Endothelial cell of umbilical vein (primary cell): ENCODE results near the gene PRDX3. TPM values are rescaled to one million over a fixed set of nuclear protein-coding genes. Genes with fewer than 3 reads are reported as not detected.

Experiments
- BruUV-seq: library from RNA; stranded (reverse); fragments of 400-500 nt; replicated peaks from 2 replicates; lab custom pipeline; 2021; lab: Mats Ljungman, UMichigan
- CTCF ChIA-PET: fragments of 300-600, 350-600 bp; sonication (Branson Sonifier 250); formaldehyde crosslinking; loops from one replicate; lab custom pipeline; 2021; ENCODE audit warnings: antibody characterized with exemption, inconsistent platforms; lab: Charles Lee
- POLR2A ChIA-PET: fragments of 300-600, 350-600 bp; sonication (Branson Sonifier 250); formaldehyde crosslinking; loops from one replicate; lab custom pipeline; 2021; ENCODE audit warnings: antibody characterized with exemption, inconsistent platforms; lab: Charles Lee
- DNase-seq: peaks from one replicate; pipeline ENCODE4 v3.0.0-alpha.2; 2011; ENCODE audit warnings: low read depth, low spot score
- FAIRE-seq: peaks from 2 replicates; lab custom pipeline; 2011; peaks lifted over from hg19 to GRCh38; lab: Jason Lieb, UNC
- H2AFZ ChIP-seq: 2 replicates; pipeline ENCODE4 v1.6.0; 2012; ENCODE audit warnings: low read depth, low read length, control low read depth, inconsistent platforms
- H3K27ac ChIP-seq: 2 replicates; pipeline ENCODE4 v1.5.1; 2011; ENCODE audit warnings: low read depth, mild to moderate bottlenecking, control low read depth, low read length, moderate library complexity; ENCODE audit not compliant: insufficient read depth
- H3K27me3 ChIP-seq, 2 experiments: 2 replicates each; pipeline versions ENCODE4 v1.6.0 to v1.6.1; 2011; ENCODE audit warnings: low read length in 2 of 2, mixed read lengths in 1 of 2; ENCODE audit not compliant: control insufficient read depth in 2 of 2, insufficient read depth in 2 of 2
- H3K36me3 ChIP-seq, 2 experiments: 2 replicates in 1 of 2; 3 replicates in 1 of 2; pipeline ENCODE4 v1.5.1; 2011; ENCODE audit warnings: low read length in 2 of 2, mild to moderate bottlenecking in 1 of 2, moderate library complexity in 1 of 2; ENCODE audit not compliant: control insufficient read depth in 2 of 2, insufficient read depth in 2 of 2; ENCODE audit errors: extremely low read depth in 1 of 2
- H3K4me1 ChIP-seq: 3 replicates; pipeline ENCODE4 v1.5.1; 2011; ENCODE audit warnings: mild to moderate bottlenecking, low read length; ENCODE audit not compliant: control insufficient read depth, insufficient read depth; ENCODE audit errors: extremely low read depth
- H3K4me2 ChIP-seq: 2 replicates; pipeline ENCODE4 v1.6.1; 2011; ENCODE audit warnings: low read length, control low read depth, mixed read lengths; ENCODE audit not compliant: insufficient read depth
- H3K4me3 ChIP-seq, 3 experiments: fragments of 200-600 bp in 1 of 3; sonication (generic), shearing (Covaris generic) in 1 of 3; replicated peaks in 1 of 3; 2 replicates each; pipeline ENCODE4 v1.5.1; 2011 to 2016; ENCODE audit warnings: control low read depth in 3 of 3, low read length in 3 of 3, mild to moderate bottlenecking in 2 of 3, inconsistent platforms in 1 of 3, low read depth in 1 of 3, moderate library complexity in 1 of 3; ENCODE audit not compliant: insufficient read depth in 1 of 3
- H3K79me2 ChIP-seq: 2 replicates; pipeline ENCODE4 v1.6.0; 2012; ENCODE audit warnings: low read length, inconsistent platforms; ENCODE audit not compliant: control insufficient read depth, insufficient read depth
- H3K9ac ChIP-seq: replicated peaks from 2 replicates; pipeline ENCODE3; 2011; ENCODE audit warnings: low read length, control low read depth; ENCODE audit not compliant: insufficient read depth; ENCODE audit errors: extremely low read depth
- H3K9me1 ChIP-seq: replicated peaks from 3 replicates; pipeline ENCODE4 v1.6.0; 2011; ENCODE audit warnings: mild to moderate bottlenecking, low read length; ENCODE audit not compliant: control insufficient read depth, insufficient read depth; ENCODE audit errors: extremely low read depth
- H3K9me3 ChIP-seq: replicated peaks from 2 replicates; pipeline ENCODE4 v1.5.1; 2012; ENCODE audit warnings: low read length, inconsistent platforms; ENCODE audit not compliant: control insufficient read depth, insufficient read depth
- H4K20me1 ChIP-seq: replicated peaks from 2 replicates; pipeline ENCODE3; 2011; ENCODE audit warnings: mild to moderate bottlenecking, low read length; ENCODE audit not compliant: control insufficient read depth, insufficient read depth; ENCODE audit errors: extremely low read depth
- CTCF ChIP-seq, 2 donors: IDR thresholded peaks; 1 replicate in 1 of 2; 2 replicates in 1 of 2; pipeline ENCODE4 v1.5.1; 2011; ENCODE audit warnings: low read length in 2 of 2, mild to moderate bottlenecking in 2 of 2, moderate library complexity in 2 of 2, control low read depth in 1 of 2, inconsistent platforms in 1 of 2, low read depth in 1 of 2; ENCODE audit not compliant: insufficient read depth in 1 of 2; ENCODE audit errors: extremely low read depth in 1 of 2
- EZH2 ChIP-seq: IDR thresholded peaks from 2 replicates; pipeline ENCODE4 v1.6.1; 2012; ENCODE audit warnings: borderline replicate concordance, low read depth, mild to moderate bottlenecking, moderate library complexity, low read length, inconsistent platforms; ENCODE audit not compliant: severe bottlenecking
- FOS ChIP-seq: IDR thresholded peaks from 2 replicates; pipeline ENCODE4 v1.6.1; 2011; ENCODE audit warnings: mild to moderate bottlenecking, low read length, moderate library complexity, borderline replicate concordance; ENCODE audit not compliant: insufficient read depth
- GATA2 ChIP-seq: IDR thresholded peaks from 2 replicates; pipeline ENCODE4 v1.7.0; 2011; ENCODE audit warnings: low read depth, mild to moderate bottlenecking, moderate library complexity, mixed read lengths, low read length; ENCODE audit not compliant: insufficient read length, insufficient read depth
- JUN ChIP-seq: IDR thresholded peaks from 2 replicates; pipeline ENCODE4 v1.6.1; 2011; ENCODE audit warnings: borderline replicate concordance, low read depth; ENCODE audit not compliant: insufficient read length, insufficient read depth
- MYC ChIP-seq: IDR thresholded peaks from one replicate; pipeline ENCODE4 v1.6.1; 2011; ENCODE audit warnings: mild to moderate bottlenecking, low read depth, low read length
- POLR2A ChIP-seq: IDR thresholded peaks from 2 replicates; pipeline ENCODE4 v1.6.1; 2012; ENCODE audit warnings: low read depth, mild to moderate bottlenecking, control low read depth, low read length
- POLR2AphosphoS5 ChIP-seq: IDR thresholded peaks from 2 replicates; pipeline ENCODE4 v1.6.1; 2012; ENCODE audit warnings: low read depth, mild to moderate bottlenecking, control low read depth, low read length, moderate library complexity; ENCODE audit not compliant: insufficient read depth
- dilution Hi-C: fragments of 300-500 bp; cut with MboI; formaldehyde crosslinking; loops from one replicate; pipeline ENCODE4 v1.15.0; 2019; ENCODE audit warnings: low sequenced_read_pairs; ENCODE audit not compliant: extremely low pct_ligation_motif_present
- intact Hi-C: fragments of 100-400 bp; cut with micrococcal nuclease; formaldehyde crosslinking; loops from one replicate; pipeline ENCODE4 v1.10.0; 2022
- polyA plus RNA-seq, 4 experiments: library from polyadenylated mRNA; depleted of rRNA in 3 of 4; stranded (reverse) in 3 of 4; unstranded in 1 of 4; fragments of >200 nt; gene quantifications; 2 replicates each; pipeline versions ENCODE4 v1.2.1 to v1.2.3, GENCODE V29; 2011 to 2012; ENCODE audit warnings: missing spikeins in 1 of 4
- total RNA-seq: library from RNA; stranded (reverse); gene quantifications from 2 replicates; pipeline ENCODE4 v1.2.3, GENCODE V29; 2021
- TF ChIP-seq, protein P1 (sequence below): IDR thresholded peaks from 2 replicates; pipeline ENCODE4 v1.6.1; 2011; ENCODE audit not compliant: insufficient read depth, insufficient read length

The PRDX3 gene
- total and polyA plus RNA-seq, 2 donors (not counting 3 experiments of a cell fraction or from before 2014, with no cell fraction given), result 123 to 124 TPM

- ChIA-PET CTCF (interaction anchor here (1.4 to 2.6 kb wide), 3 partner anchors 10 to 51 kb away, joined by 3 to 10 read pairs (median 7); no protein-coding TSS in a partner anchor), POLR2A (no interaction called here)
- H4K20me1 ChIP-seq, result no peaks in the 10 kb centered on the region
- H3K36me3 ChIP-seq, result no peaks in the 10 kb centered on the region
- TF ChIP-seq POLR2A (no peak), CTCF (IDR thresholded peaks at IDR 0.05; ENCODE audit: extremely low read depth in 1 of 2, insufficient read depth in 1 of 2, low read depth in 1 of 2, low read length in 2 of 2) (no peak), JUN (no peak), GATA2 (no peak), FOS (no peak)
- H2AFZ ChIP-seq, result no peak overlapping the region
- dilution Hi-C loops (no loop called here), intact Hi-C loops (no loop called here)
- no TSS peak for BruUV-seq
- no peak overlapping the region for H3K4me2 ChIP-seq
- no peaks in the 10 kb centered on the region for H3K4me1 ChIP-seq
- H3K27ac ChIP-seq, result no peak overlapping the region
- no peaks in the 10 kb centered on the region for H3K9me1 ChIP-seq
- H3K9ac ChIP-seq, result no peak overlapping the region
- no peaks in the 10 kb centered on the region for H3K9me3 ChIP-seq
- no peak for FAIRE-seq
- no peak overlapping the region for H3K4me3 ChIP-seq
- DNase-seq, result no peak
- H3K27me3 ChIP-seq, result no peaks in the 10 kb centered on the region
- no peaks in the 10 kb centered on the region for H3K79me2 ChIP-seq
Measured at GRCh38 chr10:119219871-119220270, 41.3 kb upstream of the PRDX3 start.

GRCh38 chr10:119217991-119218490, 39.4 kb upstream of the PRDX3 start:
- FAIRE-seq, result no peak

More at GRCh38 chr10:119217991-119218490, 39.4 kb upstream of the PRDX3 start:
- no TSS peak for BruUV-seq
- ChIA-PET POLR2A (no interaction called here), CTCF (interaction anchor here (1.0 to 2.1 kb wide), 2 partner anchors 8 to 54 kb away, joined by 5 to 9 read pairs; no protein-coding TSS in a partner anchor)
- Histone ChIP-seq H3K9ac (no peak overlapping the region), H2AFZ (no peak overlapping the region), H3K9me3 (no peaks in the 10 kb centered on the region), H3K36me3 (no peaks in the 10 kb centered on the region), H3K4me1 (no peaks in the 10 kb centered on the region), H3K9me1 (no peaks in the 10 kb centered on the region), H3K27ac (no peak overlapping the region), H3K27me3 (no peaks in the 10 kb centered on the region), H4K20me1 (no peaks in the 10 kb centered on the region), H3K4me2 (no peak overlapping the region), H3K79me2 (no peaks in the 10 kb centered on the region), H3K4me3 (no peak overlapping the region)
- no peak for TF ChIP-seq POLR2A
- TF ChIP-seq, protein P1, sequence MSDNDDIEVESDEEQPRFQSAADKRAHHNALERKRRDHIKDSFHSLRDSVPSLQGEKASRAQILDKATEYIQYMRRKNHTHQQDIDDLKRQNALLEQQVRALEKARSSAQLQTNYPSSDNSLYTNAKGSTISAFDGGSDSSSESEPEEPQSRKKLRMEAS, result no peak
- TF ChIP-seq FOS, result no peak
- no peak for TF ChIP-seq CTCF (IDR thresholded peaks at IDR 0.05; ENCODE audit: extremely low read depth in 1 of 2, insufficient read depth in 1 of 2, low read depth in 1 of 2, low read length in 2 of 2)
- no peak for TF ChIP-seq JUN
- TF ChIP-seq GATA2, result no peak
- no peak for TF ChIP-seq POLR2AphosphoS5
- no peak for TF ChIP-seq MYC
- no peak for TF ChIP-seq EZH2
- intact Hi-C loops, result no loop called here
- dilution Hi-C loops, result no loop called here
- DNase-seq, result no peak
